Skeletal muscle tissue (tissue), 4 donors: ENCODE results near the gene CANX. TPM values are rescaled to one million over a fixed set of nuclear protein-coding genes. Genes with fewer than 3 reads are reported as not detected.
"Not testable (repeated sequence)": the region's sequence is repeated elsewhere in the genome, so short reads cannot be mapped to it uniquely, and the experiment has no call there.

ENCODE experiments used
- H3K27ac ChIP-seq: one replicate; pipeline ENCODE4 v1.7.0; 2013; ENCODE audit warnings: mild to moderate bottlenecking, low read depth, low read length, inconsistent platforms
- H3K27me3 ChIP-seq, 3 donors: one replicate each; pipeline ENCODE4 v1.7.0; 2013; ENCODE audit warnings: low read length in 3 of 3; ENCODE audit not compliant: control insufficient read depth in 3 of 3, insufficient read depth in 3 of 3
- H3K36me3 ChIP-seq, 3 donors: one replicate each; pipeline ENCODE4 v1.7.0; 2013; ENCODE audit warnings: low read length in 3 of 3; ENCODE audit not compliant: control insufficient read depth in 3 of 3, insufficient read depth in 3 of 3
- H3K4me1 ChIP-seq, 3 donors: one replicate each; pipeline ENCODE4 v1.7.0; 2013; ENCODE audit warnings: low read length in 3 of 3, mild to moderate bottlenecking in 3 of 3; ENCODE audit not compliant: control insufficient read depth in 3 of 3, insufficient read depth in 3 of 3
- H3K4me3 ChIP-seq, 3 donors: one replicate each; pipeline ENCODE4 v1.7.0; 2013; ENCODE audit warnings: low read length in 3 of 3
- H3K9ac ChIP-seq, 3 donors: one replicate each; pipeline ENCODE4 v1.7.0; 2013; ENCODE audit warnings: low read length in 3 of 3, mild to moderate bottlenecking in 3 of 3, moderate library complexity in 2 of 3, low read depth in 1 of 3
- H3K9me3 ChIP-seq, 3 donors: one replicate each; pipeline ENCODE4 v1.7.0; 2013; ENCODE audit warnings: low read length in 3 of 3; ENCODE audit not compliant: control insufficient read depth in 3 of 3
- total RNA-seq: library from RNA; depleted of rRNA; stranded (reverse); fragments of >200 nt; gene quantifications from one replicate; pipeline ENCODE4 v1.2.3, GENCODE V29; 2014
- donor health status: Osteomylitis.

The CANX gene
- total RNA-seq, 1 donor from 2014 or later: 259 TPM

- Histone ChIP-seq H3K9me3 (no peaks in the 10 kb centered on the region), H3K4me3 (peak overlapping the region; percentile 92 to 99 (median 93)), H3K27ac (no peak overlapping the region), H3K36me3 (no peaks in the 10 kb centered on the region), H3K9ac (peak overlapping the region; percentile 54 to 99 (median 82)), H3K4me1 (peaks cover 8 to 11% (median 11%) of the 10 kb centered on the region in 3 donors), H3K27me3 (no peaks in the 10 kb centered on the region)
These were observed 19.6 kb upstream of the CANX start for GRCh38 chr5:179679014-179679674.

- H3K4me3 ChIP-seq: no peak overlapping the region
- no peak overlapping the region for H3K27ac ChIP-seq
- H3K4me1 ChIP-seq: peaks cover 8 to 11% (median 11%) of the 10 kb centered on the region in 3 donors
- no peaks in the 10 kb centered on the region for H3K9me3 ChIP-seq
- H3K36me3 ChIP-seq: no peaks in the 10 kb centered on the region
- H3K9ac ChIP-seq: no peak overlapping the region
- H3K27me3 ChIP-seq: no peaks in the 10 kb centered on the region
These were observed 18.6 kb upstream of the CANX start for GRCh38 chr5:179680014-179680779.

- Histone ChIP-seq H3K9ac (no peak within 1 kb of the TSS), H3K4me1 (peaks cover 8 to 11% (median 11%) of the 10 kb centered on the region in 3 donors), H3K27me3 (no peaks in the 10 kb centered on the region), H3K9me3 (no peaks in the 10 kb centered on the region), H3K4me3 (no peak within 1 kb of the TSS), H3K36me3 (no peaks in the 10 kb centered on the region), H3K27ac (no peak within 1 kb of the TSS)
These were observed 17.9 kb upstream of the CANX start, which contains the start of gene CBY3 for GRCh38 chr5:179680780-179681401. Gene CBY3 (minus strand): TSS chr5:179681034. CDS start chr5:179680918, 116 bp downstream.

GRCh38 chr5:179689212-179689611 lies 9.6 kb upstream of the CANX start:
- not testable (repeated sequence) for H3K4me1 ChIP-seq, H3K27ac ChIP-seq, H3K9me3 ChIP-seq, H3K9ac ChIP-seq, H3K4me3 ChIP-seq, H3K27me3 ChIP-seq, H3K36me3 ChIP-seq

GRCh38 chr5:179694561-179694960 lies 4.2 kb upstream of the CANX start:
- no peak overlapping the region for H3K27ac ChIP-seq
- H3K4me1 ChIP-seq: peaks cover under 1 to 22% (median 7%) of the 10 kb centered on the region in 3 donors
- no peaks in the 10 kb centered on the region for H3K36me3 ChIP-seq
- H3K9me3 ChIP-seq: no peaks in the 10 kb centered on the region
- no peak overlapping the region for H3K9ac ChIP-seq
- no peak overlapping the region for H3K4me3 ChIP-seq
- no peaks in the 10 kb centered on the region for H3K27me3 ChIP-seq

GRCh38 chr5:179696603-179697002 lies 2.2 kb upstream of the CANX start:
- no peak overlapping the region for H3K4me3 ChIP-seq
- no peak overlapping the region for H3K9ac ChIP-seq
- H3K27ac ChIP-seq: no peak overlapping the region
- peaks cover 11 to 32% (median 18%) of the 10 kb centered on the region in 3 donors for H3K4me1 ChIP-seq
- H3K36me3 ChIP-seq: no peaks in the 10 kb centered on the region
- H3K27me3 ChIP-seq: no peaks in the 10 kb centered on the region
- no peaks in the 10 kb centered on the region for H3K9me3 ChIP-seq

- H3K27me3 ChIP-seq: no peaks in the 10 kb centered on the region
- H3K9ac ChIP-seq: no peak overlapping the region
- no peaks in the 10 kb centered on the region for H3K36me3 ChIP-seq
- H3K4me1 ChIP-seq: peaks cover 11 to 32% (median 18%) of the 10 kb centered on the region in 3 donors
- H3K27ac ChIP-seq: peak overlapping the region; percentile 97
- H3K9me3 ChIP-seq: no peaks in the 10 kb centered on the region
- H3K4me3 ChIP-seq: no peak overlapping the region
These were observed 1.7 kb upstream of the CANX start for GRCh38 chr5:179697108-179697507.

GRCh38 chr5:179697543-179697942 lies 1.2 kb upstream of the CANX start:
- Histone ChIP-seq H3K27ac (peak overlapping the region; percentile 97), H3K4me3 (peak overlapping the region; percentile 77 to 94 (median 91)), H3K9ac (peak overlapping the region; percentile 81 to 90 (median 90)), H3K4me1 (peaks cover 11 to 32% (median 18%) of the 10 kb centered on the region in 3 donors)
- not testable (repeated sequence) for H3K36me3 ChIP-seq, H3K9me3 ChIP-seq, H3K27me3 ChIP-seq

- Histone ChIP-seq H3K9me3 (no peaks in the 10 kb centered on the region), H3K36me3 (no peaks in the 10 kb centered on the region), H3K27me3 (no peaks in the 10 kb centered on the region), H3K27ac (peak overlapping the region; percentile 97), H3K4me3 (peak overlapping the region; percentile 77 to 94 (median 91)), H3K4me1 (peaks cover 12 to 32% (median 18%) of the 10 kb centered on the region in 3 donors), H3K9ac (peak overlapping the region; percentile 81 to 98 (median 95))
These were observed 503 bp upstream of the CANX start for GRCh38 chr5:179697993-179698934.
